IPS-15b (cell line): Measurements from ENCODE around the gene TPSD1.
"Not testable (repeated sequence)": the region's sequence is repeated elsewhere in the genome, so short reads cannot be mapped to it uniquely, and the experiment has no call there.

Source experiments
- H3K27me3 ChIP-seq: one replicate; pipeline ENCODE4 v1.6.1; 2013; ENCODE audit warnings: low read length; ENCODE audit not compliant: control insufficient read depth, insufficient read depth
- H3K36me3 ChIP-seq: one replicate; pipeline ENCODE4 v1.6.1; 2013; ENCODE audit warnings: low read length; ENCODE audit not compliant: control insufficient read depth, insufficient read depth
- H3K4me1 ChIP-seq: one replicate; pipeline ENCODE4 v1.6.1; 2013; ENCODE audit warnings: mild to moderate bottlenecking, low read length; ENCODE audit not compliant: control insufficient read depth, insufficient read depth
- H3K4me3 ChIP-seq: one replicate; pipeline ENCODE4 v1.5.1; 2013; ENCODE audit warnings: low read depth, low read length
- H3K9ac ChIP-seq: one replicate; pipeline ENCODE4 v1.6.1; 2013; ENCODE audit warnings: low read depth, mild to moderate bottlenecking, low read length
- H3K9me3 ChIP-seq: one replicate; pipeline ENCODE4 v1.6.1; 2013; ENCODE audit warnings: mild to moderate bottlenecking, low read length; ENCODE audit not compliant: control insufficient read depth, insufficient read depth

The TPSD1 gene

DNA sequence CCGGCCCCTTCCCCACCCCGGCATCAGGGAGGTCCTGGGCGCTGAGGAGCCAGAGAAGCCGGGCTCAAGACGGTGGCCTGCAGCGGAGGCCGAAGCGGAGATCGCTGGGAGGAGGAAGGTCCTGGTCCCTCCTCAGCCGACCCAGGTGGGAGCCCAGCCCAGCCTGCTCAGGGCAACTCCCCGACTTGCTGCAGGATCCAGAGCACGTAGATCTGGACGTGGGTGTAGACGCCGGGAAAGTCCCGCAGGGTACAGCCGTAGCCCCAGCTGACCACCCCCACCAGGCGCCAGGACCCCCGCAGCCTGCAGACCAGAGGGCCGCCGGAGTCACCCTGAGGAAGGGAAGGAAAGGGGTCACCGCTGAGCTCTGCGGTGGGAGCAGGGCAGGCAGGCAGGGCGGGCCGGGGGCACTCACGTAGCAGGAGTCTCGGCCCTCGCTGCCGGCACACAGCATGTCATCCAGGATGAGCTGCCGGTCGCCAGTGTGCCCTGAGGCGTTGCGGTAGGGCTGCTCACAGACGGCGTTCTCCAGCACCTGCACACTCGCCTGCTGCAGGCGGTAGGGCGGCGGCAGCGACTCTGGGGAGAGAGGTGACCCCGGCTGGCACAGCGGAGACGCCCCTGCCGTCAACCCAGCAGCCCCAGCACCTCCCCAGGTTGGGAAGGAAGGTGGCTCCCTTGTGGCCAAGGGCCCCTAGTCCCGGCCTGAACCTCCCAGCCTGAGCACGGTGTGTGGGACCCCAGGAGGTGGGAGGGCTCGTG is 5.4 kb downstream of the TPSD1 start:
- no peak overlapping the region for H3K4me3 ChIP-seq
- H3K27me3 ChIP-seq: peaks cover 14% of the 10 kb centered on the region
- H3K9me3 ChIP-seq: no peaks in the 10 kb centered on the region
- H3K36me3 ChIP-seq: no peaks in the 10 kb centered on the region
- no peak overlapping the region for H3K9ac ChIP-seq
- no peaks in the 10 kb centered on the region for H3K4me1 ChIP-seq

DNA sequence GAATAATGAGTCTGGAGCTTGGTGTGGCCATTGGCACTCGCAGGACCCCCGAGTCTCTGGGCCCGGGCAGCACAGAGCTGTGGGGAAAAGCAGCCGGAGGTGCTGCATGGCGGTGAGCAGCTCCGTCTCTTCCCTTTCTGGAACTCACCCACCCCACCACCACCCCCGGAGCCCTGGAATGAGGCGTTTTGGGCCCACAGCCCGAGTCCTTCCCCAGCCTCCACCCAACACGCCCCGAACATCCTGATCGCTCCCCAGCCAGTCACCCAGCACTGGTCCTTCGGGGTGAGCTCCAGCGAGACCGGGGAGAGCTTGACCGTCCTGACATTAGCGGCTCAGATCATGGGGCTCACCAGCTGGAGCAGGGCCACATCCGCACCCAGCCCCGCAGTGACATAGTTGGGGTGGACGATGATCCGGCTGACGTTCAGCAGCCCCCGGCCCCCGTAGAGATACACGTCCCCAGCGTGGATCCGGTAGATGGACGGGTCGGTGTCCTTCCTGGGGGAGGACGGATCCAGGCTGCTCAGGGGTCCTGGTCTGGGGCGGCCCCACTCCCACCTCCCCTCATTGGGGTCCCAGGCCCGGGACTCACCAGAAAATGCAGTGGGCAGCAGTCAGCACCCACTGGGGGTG is 6.5 kb downstream of the TPSD1 start:
- H3K27me3 ChIP-seq: peaks cover 14% of the 10 kb centered on the region
- no peak overlapping the region for H3K4me3 ChIP-seq
- H3K9ac ChIP-seq: no peak overlapping the region
- no peaks in the 10 kb centered on the region for H3K36me3 ChIP-seq
- H3K9me3 ChIP-seq: no peaks in the 10 kb centered on the region
- H3K4me1 ChIP-seq: no peaks in the 10 kb centered on the region

DNA sequence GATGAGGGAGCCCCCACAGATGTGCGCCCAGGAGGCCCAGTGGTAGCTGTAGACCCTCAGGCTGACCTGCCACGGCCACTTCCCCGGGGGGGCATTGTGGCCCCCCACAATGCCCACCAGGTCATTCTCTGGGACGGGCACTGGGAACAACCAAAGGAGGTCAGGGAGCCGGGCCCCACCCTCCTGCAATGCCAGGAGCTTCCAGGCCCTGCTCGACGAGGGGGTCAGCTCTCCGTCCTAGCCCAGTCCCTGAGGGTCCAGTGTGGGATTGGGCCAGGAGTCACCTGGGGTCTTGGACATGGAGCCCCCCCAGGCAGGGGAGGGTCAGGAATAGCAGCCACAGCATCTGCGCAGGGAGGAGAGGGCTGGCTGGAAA is 7.0 kb downstream of the TPSD1 start:
- H3K4me3 ChIP-seq: no peak overlapping the region
- H3K36me3 ChIP-seq: no peaks in the 10 kb centered on the region
- no peaks in the 10 kb centered on the region for H3K9me3 ChIP-seq
- H3K27me3 ChIP-seq: peaks cover 14% of the 10 kb centered on the region
- H3K4me1 ChIP-seq: no peaks in the 10 kb centered on the region
- H3K9ac ChIP-seq: no peak overlapping the region

DNA sequence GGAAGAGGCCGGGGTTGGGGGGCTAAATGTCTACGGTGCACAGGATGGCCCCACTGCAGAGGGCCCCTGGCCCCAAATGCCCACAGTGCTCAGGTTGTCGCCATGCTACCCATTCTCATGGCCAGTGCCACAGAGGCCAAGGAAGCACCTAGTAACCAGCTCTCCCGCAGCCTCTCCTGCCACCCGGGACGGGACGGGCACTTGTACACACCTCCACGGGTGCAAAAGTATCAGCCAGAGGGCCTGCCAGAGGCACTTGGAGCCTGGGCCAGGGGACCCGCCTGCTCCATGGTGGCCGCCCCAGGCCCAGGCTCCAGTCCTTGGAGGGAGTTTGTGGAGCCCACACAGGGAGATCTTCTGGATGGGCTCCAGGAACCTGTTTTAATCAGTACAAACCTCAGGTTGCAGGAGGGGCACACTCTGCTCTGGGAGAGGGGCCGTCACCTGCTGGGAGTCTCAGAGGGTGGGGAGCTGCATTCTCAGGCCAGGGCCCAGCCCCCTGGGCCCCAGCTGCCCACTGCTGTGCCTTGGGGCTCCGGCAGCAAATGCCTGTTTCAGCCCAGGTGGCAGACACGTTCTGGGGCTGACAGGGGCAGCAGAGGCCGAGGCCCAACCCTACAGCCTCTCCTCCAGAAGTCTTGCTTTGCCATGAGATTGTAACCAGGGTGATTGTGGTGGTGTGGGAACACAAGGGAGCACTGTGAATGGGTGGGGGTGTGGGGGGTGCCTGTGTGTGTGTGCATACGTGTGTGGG is 7.9 kb downstream of the TPSD1 start:
- peaks cover 14% of the 10 kb centered on the region for H3K27me3 ChIP-seq
- no peaks in the 10 kb centered on the region for H3K9me3 ChIP-seq
- no peak overlapping the region for H3K4me3 ChIP-seq

DNA sequence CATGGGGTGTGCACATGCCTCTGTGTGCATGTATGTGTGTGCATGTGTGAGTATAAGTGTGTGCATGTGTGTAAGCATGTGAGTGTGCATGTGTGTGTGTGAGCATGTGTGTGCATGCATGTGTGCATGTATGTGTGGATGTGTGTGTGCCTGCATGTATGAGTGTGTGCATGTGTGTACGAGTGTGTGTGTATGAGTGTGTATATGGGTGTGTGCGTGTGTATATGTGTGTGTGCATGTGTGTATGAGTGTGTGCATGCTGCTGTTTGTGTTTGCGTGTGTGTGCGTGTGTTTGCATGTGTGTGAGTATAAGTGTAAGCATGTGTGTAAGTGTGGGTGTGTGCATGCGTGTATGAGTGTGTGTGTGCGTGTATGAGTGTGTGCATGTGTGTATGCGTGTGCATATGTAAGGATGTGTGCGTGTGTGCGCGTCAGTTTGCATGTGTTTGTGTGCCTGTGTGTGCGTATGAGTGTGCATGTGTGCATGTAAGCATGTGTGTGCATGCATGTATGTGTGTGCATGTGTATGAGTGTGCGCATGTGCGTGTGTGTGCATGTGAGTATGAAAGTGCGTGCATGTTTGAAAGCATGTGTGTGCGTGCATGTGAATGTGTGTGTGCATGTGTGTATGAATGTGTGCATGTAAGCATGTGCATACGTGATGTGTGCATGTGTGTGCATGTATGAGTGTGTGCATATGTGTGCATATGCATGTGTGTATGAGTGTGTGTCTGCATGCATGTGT is 8.6 kb downstream of the TPSD1 start:
- Histone ChIP-seq H3K27me3 (peaks cover 8% of the 10 kb centered on the region), H3K4me3 (no peak overlapping the region), H3K4me1 (no peaks in the 10 kb centered on the region), H3K9ac (no peak overlapping the region), H3K36me3 (no peaks in the 10 kb centered on the region), H3K9me3 (no peaks in the 10 kb centered on the region)

More for the DNA sequence above, 7.9 kb downstream of the TPSD1 start:
- H3K9ac ChIP-seq: no peak overlapping the region
- H3K36me3 ChIP-seq: no peaks in the 10 kb centered on the region
- H3K4me1 ChIP-seq: no peaks in the 10 kb centered on the region

DNA sequence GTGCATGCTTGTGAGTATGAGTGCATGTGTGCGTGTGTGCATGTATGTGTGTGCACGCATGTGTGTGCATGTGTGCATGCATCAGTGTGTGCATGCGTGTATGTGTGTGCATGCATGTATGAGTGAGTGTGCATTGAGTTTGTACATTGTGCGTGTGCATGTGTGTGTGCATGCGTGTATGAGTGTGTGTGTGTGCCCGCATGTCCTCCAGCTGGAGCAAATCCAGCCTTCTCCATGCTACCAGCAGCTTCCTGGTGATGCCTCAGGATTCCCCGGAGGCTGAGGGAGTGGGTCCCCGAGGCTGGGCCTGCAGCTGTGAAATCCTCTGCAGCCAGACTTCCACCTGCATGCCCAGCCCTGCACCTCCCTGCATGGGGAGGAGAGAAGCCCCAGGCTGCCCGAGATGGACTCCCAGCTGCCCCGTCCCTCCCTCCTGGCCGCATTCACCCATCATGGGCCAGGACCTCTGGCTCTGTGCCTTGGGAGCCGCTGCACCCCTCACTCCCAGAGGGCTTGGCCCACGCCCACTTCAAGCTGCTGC is 9.3 kb downstream of the TPSD1 start:
- no peak overlapping the region for H3K4me3 ChIP-seq
- H3K9me3 ChIP-seq: no peaks in the 10 kb centered on the region
- no peaks in the 10 kb centered on the region for H3K4me1 ChIP-seq
- no peak overlapping the region for H3K9ac ChIP-seq
- no peaks in the 10 kb centered on the region for H3K36me3 ChIP-seq
- peaks cover 4% of the 10 kb centered on the region for H3K27me3 ChIP-seq

DNA sequence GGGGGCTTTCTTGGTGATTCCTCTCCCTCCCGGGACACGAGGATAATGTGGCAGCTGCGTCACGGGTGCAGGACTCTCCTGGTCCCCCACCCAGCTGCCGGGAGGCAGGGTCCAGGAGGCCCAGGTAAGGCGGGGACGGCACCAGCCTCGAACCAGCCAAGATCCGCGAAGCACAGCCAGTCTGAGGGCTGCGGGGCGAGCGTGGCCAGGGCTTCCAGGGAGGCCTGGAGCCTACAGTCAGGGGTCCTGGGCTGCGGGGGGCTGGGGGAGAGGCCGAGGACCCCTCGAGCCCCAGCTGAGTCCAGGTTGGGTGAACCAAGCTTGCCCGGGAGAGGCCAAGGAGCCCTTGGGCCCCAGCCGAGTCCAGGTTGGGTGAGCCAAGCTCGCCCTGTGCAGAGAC is 10.0 kb downstream of the TPSD1 start:
- Histone ChIP-seq H3K9ac (no peak overlapping the region), H3K4me3 (no peak overlapping the region), H3K27me3 (peaks cover under 1% of the 10 kb centered on the region), H3K36me3 (no peaks in the 10 kb centered on the region), H3K4me1 (no peaks in the 10 kb centered on the region), H3K9me3 (no peaks in the 10 kb centered on the region)

DNA sequence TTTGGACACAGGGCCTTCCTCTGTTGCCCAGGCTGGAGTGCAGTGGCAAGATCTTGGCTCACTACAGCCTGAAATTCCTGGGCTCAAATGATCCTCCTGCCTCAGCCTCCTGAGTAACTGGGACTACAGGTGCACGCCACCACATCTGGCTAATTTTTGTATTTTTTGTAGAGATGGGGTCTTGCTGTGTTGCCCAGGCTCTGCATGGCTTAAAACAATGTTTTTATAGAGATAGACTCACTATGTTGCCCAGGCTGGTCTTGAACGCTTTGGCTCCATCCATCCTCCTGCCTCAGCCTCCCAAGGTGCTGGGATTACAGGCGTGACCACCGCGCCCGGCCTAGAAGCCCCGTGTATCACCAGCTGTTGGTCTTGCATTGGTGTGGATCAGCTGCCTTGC is 13.5 kb downstream of the TPSD1 start:
- not testable (repeated sequence) for H3K4me3 ChIP-seq, H3K36me3 ChIP-seq, H3K9ac ChIP-seq, H3K9me3 ChIP-seq, H3K27me3 ChIP-seq, H3K4me1 ChIP-seq

DNA sequence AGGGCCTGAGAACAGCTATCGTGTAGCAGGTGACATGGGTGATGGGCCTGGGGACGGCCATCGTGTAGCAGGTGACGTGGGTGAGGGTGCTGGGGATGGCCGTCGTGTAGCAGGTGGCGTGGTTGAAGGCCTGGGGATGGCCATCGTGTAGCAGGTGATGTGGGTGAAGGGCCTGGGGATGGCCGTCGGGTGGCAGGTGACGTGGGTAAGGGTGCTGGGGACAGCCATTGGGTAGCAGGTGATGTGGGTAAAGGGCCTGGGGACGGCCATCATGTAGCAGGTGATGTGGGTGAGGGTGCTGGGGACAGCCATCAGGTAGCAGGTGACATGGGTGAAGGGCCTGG is 15.5 kb downstream of the TPSD1 start:
- Histone ChIP-seq H3K4me3 (no peak overlapping the region), H3K4me1 (no peaks in the 10 kb centered on the region), H3K36me3 (no peaks in the 10 kb centered on the region), H3K9me3 (no peaks in the 10 kb centered on the region), H3K27me3 (no peaks in the 10 kb centered on the region), H3K9ac (no peak overlapping the region)

DNA sequence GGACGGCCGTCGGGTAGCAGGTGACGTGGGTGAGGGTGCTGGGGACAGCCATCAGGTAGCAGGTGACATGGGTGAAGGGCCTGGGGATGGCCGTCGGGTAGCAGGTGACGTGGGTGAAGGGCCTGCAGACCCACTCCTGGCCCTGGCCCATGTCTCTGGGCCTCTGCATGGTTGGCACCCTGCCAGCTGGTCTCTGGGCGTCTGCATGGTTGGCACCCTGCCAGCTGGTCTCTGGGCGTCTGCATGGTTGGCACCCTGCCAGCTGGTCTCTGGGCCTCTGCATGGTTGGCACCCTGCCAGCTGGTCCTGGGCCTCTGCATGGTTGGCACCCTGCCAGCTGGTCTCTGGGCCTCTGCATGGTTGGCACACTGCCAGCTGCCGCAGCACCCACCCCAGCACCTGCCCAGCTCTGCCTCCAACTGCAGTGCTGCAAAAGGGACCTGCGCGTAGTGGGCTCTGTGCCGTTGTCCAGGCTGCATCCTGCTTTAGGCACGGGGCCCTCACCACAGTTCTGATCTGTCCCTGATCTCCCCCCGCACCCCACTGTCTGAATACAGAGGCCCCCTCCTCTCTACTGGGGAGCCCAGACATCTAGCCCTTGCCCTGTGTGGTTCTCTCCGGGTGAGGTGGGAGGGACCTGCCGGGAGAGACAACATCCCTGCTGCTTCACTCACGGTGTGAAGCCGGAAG is 16.0 kb downstream of the TPSD1 start:
- not testable (repeated sequence) for H3K9ac ChIP-seq, H3K36me3 ChIP-seq, H3K9me3 ChIP-seq, H3K4me1 ChIP-seq, H3K4me3 ChIP-seq, H3K27me3 ChIP-seq
